Stimulated activated CD8-positive, alpha-beta memory T cell treated with anti-CD3 and anti-CD28 coated beads, Interleukin-7, amount 100 ng/mL, for 4 hours (primary cell): ENCODE data around the gene ATP5IF1.

Experiments used
- DNase-seq, 2 donors: peaks; one replicate each; pipeline ENCODE4 v3.0.0-alpha.2; 2020; ENCODE audit warnings: low read depth in 2 of 2

ATP5IF1 gene

DNA sequence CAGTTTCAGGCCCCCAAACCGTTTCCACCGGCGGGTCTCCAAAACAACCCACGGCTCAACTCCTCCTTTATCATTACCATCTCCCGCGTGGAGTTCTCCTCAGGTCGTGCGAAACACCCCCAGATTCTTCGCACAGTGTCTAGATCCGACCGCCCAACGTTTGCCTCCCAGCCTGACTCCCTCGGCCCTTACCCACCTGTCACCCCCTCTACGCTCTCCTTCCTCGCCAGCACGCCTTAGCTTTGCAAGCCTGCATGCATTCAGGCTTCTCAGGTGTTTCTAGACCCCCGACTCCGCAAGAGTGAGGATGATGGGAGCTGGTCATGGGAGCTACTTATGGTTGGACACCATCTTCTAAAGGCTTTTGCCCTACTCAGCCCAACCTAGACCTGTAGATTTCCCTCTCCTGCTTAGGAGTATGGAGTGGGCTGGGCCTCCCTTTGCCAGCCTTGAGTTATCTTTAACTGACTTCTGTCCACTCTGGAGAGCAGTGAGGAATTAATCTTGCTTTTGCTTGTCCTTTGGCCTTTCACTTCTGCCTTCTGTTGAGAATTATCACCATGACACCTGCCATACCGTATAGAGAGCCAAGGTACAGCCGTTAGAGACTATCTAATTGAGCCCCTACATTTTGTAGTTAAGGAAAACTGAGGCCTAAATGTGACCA lies 865 bp downstream of the ATP5IF1 start:
- no peak for DNase-seq

DNA sequence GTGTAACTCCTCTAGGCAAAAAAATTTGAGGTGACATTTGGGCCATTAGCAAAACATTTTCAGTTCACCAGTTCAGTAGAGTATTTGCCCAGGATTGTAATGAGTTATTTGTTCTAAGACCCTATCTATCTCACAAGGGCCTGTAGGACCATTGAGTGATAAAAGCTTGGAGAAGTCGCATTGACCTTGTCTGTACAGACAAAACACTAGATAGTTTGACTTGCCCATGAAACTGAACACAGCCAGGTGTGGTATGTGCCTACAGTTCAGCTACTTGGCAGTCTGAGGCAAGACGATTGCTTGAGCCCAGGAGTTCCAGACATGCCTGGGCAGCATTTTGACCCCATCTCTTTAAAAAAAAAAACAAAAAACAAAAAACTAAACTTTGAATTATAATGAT lies 3.1 kb downstream of the ATP5IF1 start:
- no peak for DNase-seq

DNA sequence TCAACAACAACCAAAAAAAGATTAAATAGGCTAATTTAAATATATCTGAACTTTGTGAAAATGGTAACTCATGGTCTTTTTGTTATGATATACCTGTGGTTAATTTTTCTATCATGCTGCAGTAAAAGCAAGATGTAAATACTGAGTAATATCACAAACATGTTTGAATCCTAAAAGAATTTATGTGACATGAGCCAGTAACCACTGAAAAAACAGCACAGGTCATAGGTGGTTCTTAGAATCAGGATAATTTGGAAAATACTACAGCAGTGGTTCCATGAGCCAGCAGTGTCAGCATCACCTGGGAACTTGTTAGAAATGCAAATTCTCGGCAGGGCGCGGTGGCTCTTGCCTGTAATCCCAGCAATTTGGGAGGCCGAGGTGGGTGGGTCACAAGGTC lies 4.1 kb downstream of the ATP5IF1 start:
- DNase-seq, result no peak

DNA sequence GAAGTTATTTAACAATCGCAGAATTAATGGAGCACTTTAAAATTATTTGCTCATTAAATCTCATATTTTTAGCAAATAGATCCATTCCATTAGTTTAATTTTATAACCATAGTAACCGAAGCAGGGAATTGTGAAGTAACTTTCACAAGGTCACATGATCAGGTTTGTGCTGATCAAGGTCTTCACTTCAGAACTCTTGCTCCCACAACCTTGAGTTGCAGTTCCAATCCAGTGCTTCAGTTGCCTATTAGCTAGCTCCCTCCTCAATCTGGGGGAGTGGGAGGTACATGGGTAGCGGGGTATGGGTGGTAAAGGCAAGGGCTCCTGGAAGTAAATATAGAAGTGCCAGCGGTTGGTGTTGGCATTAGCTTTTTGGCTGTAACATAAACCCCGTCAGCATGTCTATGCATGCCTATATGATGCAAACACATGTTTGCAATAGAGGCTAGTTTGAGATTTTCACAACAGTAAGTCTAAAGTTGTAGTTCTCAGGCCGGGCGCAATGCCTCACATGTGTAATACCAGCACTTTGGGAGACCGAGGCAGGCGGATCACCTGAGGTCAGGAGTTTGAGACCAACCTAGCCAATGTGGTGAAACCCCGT lies 5.8 kb downstream of the ATP5IF1 start:
- DNase-seq, result no peak

DNA sequence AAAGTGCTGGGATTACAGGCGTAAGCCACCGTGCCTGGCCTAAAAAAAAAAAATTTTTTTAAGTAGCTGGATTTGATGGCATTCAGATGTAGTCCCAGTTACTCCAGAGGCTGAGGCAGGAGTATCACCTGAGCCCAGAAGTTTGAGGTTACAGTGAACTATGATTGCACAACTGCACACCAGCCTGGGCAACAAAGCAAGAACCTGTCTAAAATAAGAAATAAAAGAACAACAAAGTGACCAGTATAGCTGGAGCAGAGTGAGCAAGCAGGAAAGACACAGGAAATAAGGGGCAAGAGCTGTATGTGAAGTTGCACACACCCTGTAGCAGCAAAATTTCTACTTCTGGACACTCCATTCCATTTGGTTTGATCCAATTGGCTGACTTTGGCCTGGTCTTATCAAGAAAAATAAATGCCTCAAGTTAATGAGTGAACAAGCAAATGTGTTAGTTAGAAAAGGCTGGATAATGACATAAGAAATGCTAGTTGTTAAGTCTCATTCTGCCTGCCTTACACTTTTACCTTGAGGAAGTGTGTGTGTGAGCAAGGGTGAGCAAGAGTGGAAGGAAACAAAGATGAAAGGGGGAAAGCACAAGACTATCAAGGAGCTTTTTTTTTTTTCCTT lies 7.9 kb downstream of the ATP5IF1 start:
- DNase-seq, result no peak

DNA sequence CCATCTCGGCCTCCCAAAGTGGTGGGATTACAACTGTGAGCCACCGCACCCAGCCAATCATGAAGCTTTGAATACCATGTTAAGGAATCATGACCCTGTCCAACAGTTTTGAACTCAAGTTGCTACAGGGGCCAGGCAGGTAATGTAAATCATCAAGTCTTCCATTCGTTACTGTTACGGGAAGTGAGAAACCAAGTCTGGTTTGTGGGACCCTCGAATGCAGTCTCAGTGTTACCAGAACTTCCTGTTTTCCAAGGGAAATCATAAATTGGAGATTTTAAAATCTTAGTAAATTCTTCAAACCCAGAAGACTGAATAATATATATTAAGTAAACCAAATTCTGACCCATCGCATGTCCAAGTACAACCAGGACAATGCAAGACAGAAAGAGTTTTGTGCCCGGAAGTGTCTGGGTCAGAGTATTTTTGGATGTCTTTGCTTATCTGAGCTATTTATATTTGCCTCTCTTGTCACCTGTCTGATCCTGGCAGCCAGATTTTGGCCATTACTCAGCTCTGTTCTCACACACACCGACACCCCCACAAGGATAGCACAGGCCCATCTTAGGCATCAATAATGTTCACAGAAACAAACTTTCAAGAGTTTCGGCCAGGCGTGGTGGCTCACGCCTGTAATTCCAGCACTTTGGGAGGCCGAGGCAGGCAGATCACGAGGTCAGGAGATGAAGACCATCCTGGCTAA lies 8.8 kb downstream of the ATP5IF1 start:
- no peak for DNase-seq

DNA sequence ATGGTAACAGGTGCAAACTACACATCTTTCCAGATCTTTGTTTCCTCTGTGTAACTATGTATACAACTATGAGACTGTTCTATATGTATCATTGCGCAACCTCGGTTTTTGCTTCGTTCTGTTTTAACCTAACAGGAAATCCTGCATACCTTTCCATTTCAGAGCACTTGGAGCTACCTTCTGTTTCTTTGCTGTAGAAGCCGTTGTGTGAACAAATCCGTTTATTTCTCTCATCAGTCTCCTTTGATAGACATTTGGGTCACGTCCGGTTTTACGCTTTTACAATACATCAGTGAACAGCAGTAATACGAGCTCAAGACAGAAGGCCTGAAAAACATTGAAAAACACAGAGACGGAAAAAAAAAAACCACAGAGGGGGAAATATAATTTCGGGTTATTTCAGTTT lies 10.5 kb downstream of the ATP5IF1 start:
- DNase-seq, result no peak

DNA sequence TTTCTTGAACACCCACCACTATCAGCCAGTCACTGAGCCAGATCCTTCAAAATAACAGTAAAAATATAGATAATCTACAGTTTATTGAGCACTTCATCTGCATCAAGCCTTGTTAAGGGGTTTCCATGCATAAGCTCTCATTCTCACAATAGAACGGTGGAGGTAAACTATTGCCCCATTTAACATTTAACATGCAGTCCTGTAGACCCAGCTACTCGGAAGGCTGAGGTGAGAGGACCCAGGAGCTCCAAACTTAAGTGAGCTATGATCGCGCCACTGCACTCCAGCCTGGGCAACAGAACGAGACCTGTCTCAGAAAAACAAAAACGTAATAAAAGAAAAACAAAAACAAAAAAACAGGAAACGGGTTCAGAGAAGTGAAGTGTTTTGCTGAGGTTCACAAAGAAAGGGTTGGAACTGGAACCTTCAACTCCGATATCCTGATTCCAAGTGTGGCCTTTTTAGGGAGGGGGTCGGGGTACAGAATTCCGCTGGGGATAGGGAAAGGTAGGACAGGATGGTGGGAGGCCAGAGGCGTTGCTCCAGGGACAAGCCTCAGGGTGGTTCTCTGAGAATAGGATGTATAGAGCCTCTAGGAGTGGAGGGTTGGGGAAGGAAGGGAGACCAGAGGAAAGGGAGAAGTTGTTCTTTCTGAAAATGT lies 11.8 kb downstream of the ATP5IF1 start:
- no peak for DNase-seq

DNA sequence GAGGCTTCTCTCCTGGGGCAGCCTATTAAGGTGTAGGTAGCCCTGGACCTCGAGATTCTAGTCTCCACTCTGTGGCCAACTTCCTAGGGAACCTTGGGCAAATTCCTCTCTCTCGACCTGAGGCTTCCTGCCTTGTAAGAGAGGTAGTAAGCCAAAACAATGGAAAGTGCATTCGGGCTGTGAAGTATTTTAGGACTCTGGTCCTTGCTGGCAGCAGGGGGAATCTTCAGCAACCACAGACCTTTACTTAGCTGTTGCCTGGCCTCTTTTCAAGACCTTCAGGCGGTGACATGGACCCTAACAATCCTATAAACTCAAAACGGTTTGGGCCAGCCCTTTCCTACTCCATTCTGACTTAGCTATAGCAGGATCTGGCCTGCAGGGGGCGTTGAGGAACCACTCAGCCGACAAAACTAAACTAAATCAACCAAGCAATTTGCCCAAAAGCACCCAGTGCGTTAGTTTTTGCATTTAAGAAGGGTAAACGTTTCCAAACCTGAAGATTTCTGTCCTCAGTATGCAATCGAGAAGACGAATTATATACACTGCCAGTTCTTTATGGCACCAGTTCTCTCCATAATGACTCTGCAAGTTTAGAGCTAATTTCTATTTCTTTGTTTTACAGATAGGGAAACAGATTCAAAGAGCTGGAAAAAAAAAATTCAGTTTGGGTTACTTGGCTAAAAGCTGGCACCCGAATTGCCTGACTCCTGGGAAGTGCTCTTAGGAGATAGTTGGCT lies 12.5 kb downstream of the ATP5IF1 start:
- DNase-seq, result peak; percentile 65 to 72

DNA sequence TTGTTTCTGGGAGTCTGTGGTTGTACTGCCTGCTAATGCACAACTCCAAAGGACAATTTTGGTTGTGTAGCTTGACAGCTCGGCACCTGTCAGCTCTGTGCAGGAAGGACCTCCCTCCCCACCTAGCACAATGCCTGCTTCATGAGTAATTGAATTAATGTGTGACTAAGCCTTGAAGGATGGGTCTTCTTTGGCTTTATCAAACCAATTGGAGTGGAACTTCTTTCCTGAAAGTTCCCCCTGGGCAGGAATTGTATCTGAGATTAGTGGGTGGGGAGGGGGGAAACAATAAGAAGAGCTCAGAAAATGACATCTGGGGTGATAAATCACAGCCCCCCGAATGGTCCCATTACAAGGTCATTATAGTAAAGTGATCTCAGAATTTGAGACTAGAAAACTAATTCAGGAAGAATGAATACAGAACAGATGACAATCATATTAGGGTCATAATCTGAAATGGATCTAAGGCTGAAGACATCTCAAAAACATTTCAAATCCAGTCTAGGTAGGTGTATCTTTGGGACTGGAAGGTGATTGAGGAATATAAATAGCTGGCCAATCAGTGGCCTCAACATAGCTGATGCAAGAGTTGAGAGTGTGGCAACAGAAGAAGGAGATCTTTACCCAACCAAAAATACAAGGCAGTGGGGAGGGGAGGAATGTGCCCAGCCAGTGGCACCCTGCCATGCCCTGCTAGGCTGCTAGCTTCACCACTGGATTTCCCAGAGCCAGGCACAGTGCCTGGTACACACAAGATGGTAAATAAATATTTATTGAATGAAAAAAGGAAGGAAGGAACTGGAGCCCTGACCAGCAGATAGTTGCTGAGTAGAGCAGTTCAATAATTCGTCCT lies 13.3 kb downstream of the ATP5IF1 start:
- no peak for DNase-seq

DNA sequence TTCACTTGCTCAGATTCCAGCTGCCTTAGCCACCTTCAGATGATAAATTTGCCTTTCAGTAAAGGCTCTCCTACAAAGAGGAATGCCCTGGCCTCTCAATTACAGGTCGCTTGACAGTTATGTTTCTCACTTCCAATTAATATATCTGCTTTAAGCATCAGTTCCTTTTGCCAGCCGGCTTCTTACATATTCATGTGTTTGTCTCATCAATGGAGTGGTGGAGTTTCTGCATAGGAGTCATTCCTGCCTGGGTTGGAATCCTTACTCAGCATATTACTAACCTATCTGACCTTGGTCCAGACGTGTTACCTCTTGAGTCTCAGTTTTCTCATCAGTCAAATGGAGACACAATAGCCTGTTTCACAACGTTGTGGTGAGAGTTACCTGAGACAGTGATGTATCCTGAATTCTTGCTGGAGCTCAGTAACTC lies 14.0 kb downstream of the ATP5IF1 start:
- no peak for DNase-seq

DNA sequence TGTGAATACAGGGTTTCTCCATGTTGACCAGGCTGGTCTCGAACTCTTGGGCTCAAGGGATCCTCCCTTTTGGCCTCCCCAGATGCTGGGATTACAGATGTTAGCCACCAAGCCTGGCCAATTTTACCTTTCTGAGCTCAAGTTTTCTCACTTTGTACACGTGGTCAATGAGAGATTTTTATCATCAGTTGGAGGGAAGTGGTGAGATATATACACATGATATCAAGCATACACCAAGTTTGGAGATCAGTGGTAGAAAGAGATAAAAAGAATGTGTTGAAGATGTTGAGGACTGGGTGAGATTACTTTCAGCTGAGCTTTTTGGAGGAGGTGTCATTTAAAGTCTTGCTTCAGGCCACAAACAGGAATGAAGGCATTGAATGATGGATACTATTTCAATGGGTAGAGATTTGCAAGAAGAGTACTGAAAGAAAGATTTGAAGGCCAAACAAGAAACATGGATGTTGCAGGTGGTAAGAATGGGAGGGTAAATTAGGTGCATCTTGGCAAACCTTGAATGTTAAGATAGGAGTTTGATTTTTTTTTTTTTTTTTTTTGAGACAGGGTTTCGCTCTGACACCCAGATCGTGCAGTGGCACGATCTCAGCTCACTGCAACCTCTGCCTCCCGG lies 20.4 kb downstream of the ATP5IF1 start:
- no peak for DNase-seq

DNA sequence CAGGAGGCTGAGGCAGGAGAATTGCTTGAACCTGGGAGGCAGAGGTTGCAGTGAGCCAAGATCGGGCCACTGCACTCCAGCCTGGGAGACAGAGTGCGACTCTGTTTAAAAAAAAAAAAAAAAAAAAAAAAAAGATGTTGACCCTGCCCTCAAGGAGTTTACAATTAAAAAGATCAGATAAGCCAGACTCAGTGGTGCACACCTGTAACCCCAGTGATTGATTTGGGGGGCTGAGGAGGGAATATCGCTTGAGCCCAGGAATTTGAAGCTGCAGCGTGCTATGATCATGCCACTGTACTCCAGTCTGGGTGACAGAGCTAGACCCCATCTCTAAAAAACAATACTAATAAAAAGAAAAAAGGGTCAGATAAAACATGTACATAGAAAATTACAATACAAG lies 21.8 kb downstream of the ATP5IF1 start:
- DNase-seq, result no peak

DNA sequence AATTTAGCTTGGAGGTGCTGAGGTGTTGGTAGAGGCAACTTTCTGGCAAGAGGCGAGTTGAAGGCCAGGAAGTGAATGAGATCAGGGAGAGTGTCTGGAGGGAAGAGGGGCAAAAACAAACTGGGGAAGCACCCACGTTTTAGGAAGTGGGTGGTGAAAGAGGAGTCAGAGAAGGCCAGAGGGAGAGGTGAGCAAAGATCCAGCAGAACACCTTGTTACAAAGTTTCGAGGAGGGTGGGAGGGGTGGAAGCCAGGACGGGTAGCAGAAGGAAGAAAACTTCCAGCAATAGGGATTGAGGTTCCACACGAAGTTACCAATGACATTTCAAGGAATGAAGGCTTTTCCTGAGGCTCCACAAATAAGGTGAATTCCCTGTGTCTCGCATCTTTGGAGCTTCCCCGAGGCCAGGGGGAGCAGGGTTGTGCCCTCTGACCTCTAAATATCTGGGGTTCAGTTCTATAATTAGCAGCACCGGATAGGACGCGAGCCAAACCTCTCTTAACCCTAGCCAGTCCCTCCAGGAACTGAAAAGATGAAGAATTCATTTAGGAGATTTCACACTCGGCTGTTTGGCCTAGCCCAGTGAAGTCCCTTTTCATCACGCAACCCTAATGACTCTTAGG lies 22.8 kb downstream of the ATP5IF1 start:
- DNase-seq, result no peak

DNA sequence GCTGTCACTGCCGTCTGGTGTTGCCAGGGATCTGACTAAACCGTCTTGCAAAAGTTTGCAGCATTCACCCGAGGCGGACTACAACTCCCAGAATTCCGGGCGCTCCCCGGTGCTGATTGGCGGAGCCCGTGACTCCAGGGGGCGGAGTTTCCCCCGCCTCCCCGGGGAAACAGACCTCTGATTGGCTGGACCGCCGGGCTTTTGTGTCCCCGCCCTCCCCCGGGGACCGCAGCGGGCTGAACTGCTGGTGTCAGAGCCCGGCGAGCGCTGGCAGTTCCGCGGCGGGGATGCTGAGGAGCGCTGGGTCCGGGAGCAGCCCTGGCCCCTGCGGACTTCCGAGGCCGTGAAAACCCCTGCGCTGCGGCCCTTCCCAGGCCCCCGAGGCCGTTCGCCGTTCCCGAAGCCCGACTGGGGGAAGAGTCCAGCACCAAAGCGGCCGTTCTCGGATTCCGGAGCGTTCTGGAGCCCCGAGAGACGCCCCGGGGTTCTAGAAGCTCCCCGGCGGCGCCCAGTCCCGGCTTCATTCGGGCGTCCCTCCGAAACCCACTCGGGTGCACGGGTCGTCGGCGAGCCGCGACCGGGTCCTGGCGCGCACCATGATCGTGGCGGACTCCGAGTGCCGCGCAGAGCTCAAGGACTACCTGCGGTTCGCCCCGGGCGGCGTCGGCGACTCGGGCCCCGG lies 23.5 kb downstream of the ATP5IF1 start, which contains the start of gene SESN2:
TSS of gene SESN2 (plus strand) at position 267 of the 682 bp plus-strand sequence. CDS start at position 597, 330 bp downstream.
- DNase-seq, result peak; percentile 99

DNA sequence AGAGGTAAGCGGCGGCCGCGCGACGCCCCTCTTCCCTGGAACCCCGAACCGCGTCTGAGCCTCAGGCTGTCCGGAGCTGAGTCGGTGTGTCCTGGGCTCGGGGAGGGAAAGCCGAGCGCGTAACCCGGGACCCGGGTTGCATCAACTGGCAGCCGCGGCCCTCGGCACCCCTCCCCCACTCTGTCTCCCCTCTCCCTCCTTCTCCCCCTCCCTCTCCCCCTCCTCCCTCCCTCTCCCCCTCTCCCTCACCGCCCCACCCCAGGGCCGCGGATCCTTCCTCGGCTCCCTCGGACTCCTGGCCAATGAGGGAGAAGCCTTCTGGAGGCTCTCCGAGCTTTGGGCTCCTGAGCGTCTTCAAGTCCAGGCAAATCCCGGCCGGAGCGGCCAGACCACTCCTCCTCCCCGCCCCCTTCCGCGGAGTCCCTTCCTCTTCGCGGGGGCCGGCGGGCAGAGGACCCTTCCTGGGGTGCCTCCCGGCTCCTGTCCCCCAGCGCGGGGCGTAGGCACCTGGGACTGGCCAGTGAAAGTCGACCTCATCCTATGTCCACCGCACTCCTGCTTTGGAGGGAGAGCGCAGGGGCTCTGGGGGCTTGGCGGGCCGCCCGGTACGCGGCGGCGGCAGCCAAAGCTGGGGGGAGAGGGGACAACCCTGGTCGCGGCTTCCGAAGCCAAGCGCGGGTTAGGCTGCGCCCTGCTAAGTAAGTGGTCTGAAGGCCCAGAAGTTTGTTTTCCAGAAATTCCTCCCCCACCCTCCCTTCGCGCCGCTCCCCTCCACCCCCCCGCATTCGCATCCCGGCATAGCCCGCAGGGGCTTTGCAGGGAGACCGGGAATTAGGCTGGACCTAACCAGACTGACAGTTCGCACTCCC lies 24.2 kb downstream of the ATP5IF1 start:
- no peak for DNase-seq

DNA sequence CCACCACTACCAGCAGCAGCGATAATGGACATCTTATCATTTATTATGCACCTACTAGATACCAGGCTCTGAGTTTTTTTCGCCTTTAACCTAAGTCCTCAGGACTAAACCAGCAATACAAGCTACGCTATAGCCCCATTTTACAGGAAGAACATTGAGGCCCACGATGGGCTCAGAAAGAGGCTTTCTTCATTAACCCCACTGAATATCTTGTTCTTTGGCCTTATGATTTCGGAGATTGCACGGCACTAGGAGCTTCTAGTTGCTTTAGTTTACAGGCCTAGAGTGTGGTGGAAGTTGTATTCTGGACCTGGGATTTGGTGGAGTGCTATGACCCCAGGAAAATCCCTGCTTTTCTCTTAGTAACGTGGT lies 24.9 kb downstream of the ATP5IF1 start:
- no peak for DNase-seq

DNA sequence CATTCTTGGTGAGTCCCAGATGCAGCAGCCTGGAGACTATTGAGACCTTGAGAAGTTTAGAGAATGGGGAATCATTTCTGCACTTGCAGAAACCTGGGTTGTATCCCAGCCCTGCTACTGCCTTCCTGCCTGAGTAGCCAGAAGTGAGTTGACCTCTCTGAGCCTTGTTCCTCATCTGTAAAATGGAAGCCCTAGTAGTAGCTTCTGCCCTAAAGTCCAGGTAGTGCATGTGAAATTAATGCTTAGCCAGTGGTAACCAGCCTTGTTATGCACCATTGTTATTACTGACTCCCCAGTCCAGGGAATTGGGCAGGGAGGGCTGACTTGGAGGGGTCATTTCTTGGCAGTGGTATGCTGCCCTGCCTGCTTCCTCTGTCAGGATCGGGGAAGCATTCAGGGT lies 29.0 kb downstream of the ATP5IF1 start:
- DNase-seq, result no peak
